ENCODE data around the gene NOA1. TPM values are rescaled to one million over a fixed set of nuclear protein-coding genes. Genes with fewer than 3 reads are reported as not detected.

Gene NOA1
- 10 to 100 TPM; 18.7 to 20.2 TPM for total RNA-seq
- polyA plus RNA-seq: 10 to 100 TPM in 1 of 2 donors, 1 to 10 TPM in 1; 5.8 to 11.1 TPM
- long read RNA-seq, donor 1, transcript NOA1-201 (7 exons, 3,415 nt): major isoform, 27 of 142 reads
- long read RNA-seq, donor 1, partial matches to known transcripts: 108 of 142 reads
- long read RNA-seq, donor 1, other reads (novel, unspliced or antisense): 7 of 142 reads
- long read RNA-seq, donor 2, transcript NOA1-201 (7 exons, 3,415 nt): major isoform, 8 of 8 reads
- long read RNA-seq, donor 2, partial matches to known transcripts: 0 of 8 reads
- long read RNA-seq, donor 2, other reads (novel, unspliced or antisense): 0 of 8 reads
- long read RNA-seq, donor 3, transcript NOA1-201 (7 exons, 3,415 nt): major isoform, 8 of 8 reads
- long read RNA-seq, donor 3, partial matches to known transcripts: 0 of 8 reads
- long read RNA-seq, donor 3, other reads (novel, unspliced or antisense): 0 of 8 reads
- long read RNA-seq, donor 4, transcript NOA1-201 (7 exons, 3,415 nt): major isoform, 5 of 11 reads
- long read RNA-seq, donor 4, partial matches to known transcripts: 6 of 11 reads
- long read RNA-seq, donor 4, other reads (novel, unspliced or antisense): 0 of 11 reads
- long read RNA-seq, donor 5, transcript NOA1-201 (7 exons, 3,415 nt): major isoform, 23 of 28 reads
- long read RNA-seq, donor 5, partial matches to known transcripts: 5 of 28 reads
- long read RNA-seq, donor 5, other reads (novel, unspliced or antisense): 0 of 28 reads

- ATAC-seq (ENCODE audit: insufficient read depth, low FRiP score) (peak; percentile 90), DNase-seq (peak; percentile 99 to 100 (median 99))
- peak within 1 kb of the TSS; percentile 91 to 92 for H3K27ac ChIP-seq (ENCODE audit: low read depth in 1 of 2, low read length in 1 of 2)
- peaks cover 0 to 6% (median 0%) of the 10 kb centered on the region in 4 donors for H3K9me3 ChIP-seq (ENCODE audit: control insufficient read depth in 4 of 4, insufficient read depth in 3 of 4, low read length in 3 of 4)
- peak within 1 kb of the TSS; percentile 87 for H3K4me3 ChIP-seq
- peak within 1 kb of the TSS; percentile 35 to 71 for H3K9ac ChIP-seq (ENCODE audit: insufficient read depth in 1 of 2, low read length in 2 of 2)
- no peak for TF ChIP-seq CTCF (IDR thresholded peaks at IDR 0.05; ENCODE audit: control extremely low read depth, extremely low read depth)
- no peaks in the 10 kb centered on the region for H3K27me3 ChIP-seq (ENCODE audit: control insufficient read depth in 3 of 3, insufficient read depth in 3 of 3, low read length in 2 of 3)
- peaks cover 9 to 20% (median 13%) of the 10 kb centered on the region in 4 donors for H3K36me3 ChIP-seq (ENCODE audit: control insufficient read depth in 4 of 4, insufficient read depth in 4 of 4, low read length in 4 of 4)
- H3K4me1 ChIP-seq (ENCODE audit: control insufficient read depth in 5 of 5, insufficient read depth in 5 of 5, low read length in 5 of 5): peaks cover 11 to 27% (median 18%) of the 10 kb centered on the region in 5 donors
- WGBS, 2 donors: 0 to 1% methylated on average over 51 of the region's 51 CpGs
Observed at GRCh38 chr4:56977321-56978012, at the start of gene NOA1. Gene NOA1, minus strand, starts transcription at chr4:56977606. Its CDS starts 21 bp downstream, at chr4:56977585.

DNA sequence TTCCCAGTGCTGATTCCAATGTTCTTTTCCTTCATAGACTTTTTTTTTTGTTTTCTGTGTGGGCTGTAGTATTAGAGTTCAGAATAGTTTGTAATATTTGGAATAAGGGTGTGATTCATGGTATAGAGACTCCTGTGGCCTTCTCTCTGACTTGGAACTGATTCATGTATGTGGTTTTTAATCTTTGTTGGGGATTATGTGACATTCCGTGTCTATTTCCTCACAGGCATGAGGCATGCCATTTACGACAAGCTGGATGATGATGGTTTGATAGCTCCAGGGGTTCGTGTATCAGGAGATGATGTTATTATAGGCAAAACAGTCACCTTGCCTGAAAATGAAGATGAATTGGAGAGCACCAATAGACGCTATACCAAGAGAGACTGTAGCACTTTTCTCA lies 45.7 kb upstream of the NOA1 start:
- TF ChIP-seq CTCF (IDR thresholded peaks at IDR 0.05; ENCODE audit: control extremely low read depth, extremely low read depth): no peak
- ATAC-seq (ENCODE audit: insufficient read depth, low FRiP score): no peak
- 91 to 93% methylated on average over 4 of the region's 4 CpGs for WGBS, 2 donors

GRCh38 chr4:57020467-57021101 lies 43.2 kb upstream of the NOA1 start:
- Histone ChIP-seq H3K36me3 (ENCODE audit: control insufficient read depth in 4 of 4, insufficient read depth in 4 of 4, low read length in 4 of 4) (peaks cover 17 to 67% (median 45%) of the 10 kb centered on the region in 4 donors), H3K4me1 (ENCODE audit: control insufficient read depth in 5 of 5, insufficient read depth in 5 of 5, low read length in 5 of 5) (peaks cover 0 to 20% (median 0%) of the 10 kb centered on the region in 5 donors), H3K27me3 (ENCODE audit: control insufficient read depth in 3 of 3, insufficient read depth in 3 of 3, low read length in 2 of 3) (no peaks in the 10 kb centered on the region), H3K9me3 (ENCODE audit: control insufficient read depth in 4 of 4, insufficient read depth in 3 of 4, low read length in 3 of 4) (no peaks in the 10 kb centered on the region), H3K27ac (ENCODE audit: low read depth in 1 of 2, low read length in 1 of 2) (no peak overlapping the region), H3K9ac (ENCODE audit: insufficient read depth in 1 of 2, low read length in 2 of 2) (no peak overlapping the region), H3K4me3 (no peak overlapping the region)
- TF ChIP-seq CTCF (IDR thresholded peaks at IDR 0.05; ENCODE audit: control extremely low read depth, extremely low read depth): no peak
- DNase-seq (no peak), ATAC-seq (ENCODE audit: insufficient read depth, low FRiP score) (no peak)
- 74 to 89% methylated on average over 5 of the region's 5 CpGs for WGBS, 2 donors

More for the DNA sequence above, 45.7 kb upstream of the NOA1 start:
- no peak overlapping the region for H3K27ac ChIP-seq (ENCODE audit: low read depth in 1 of 2, low read length in 1 of 2)
- no peak for DNase-seq
- H3K36me3 ChIP-seq (ENCODE audit: control insufficient read depth in 4 of 4, insufficient read depth in 4 of 4, low read length in 4 of 4): peaks cover 19 to 58% (median 38%) of the 10 kb centered on the region in 4 donors
- H3K9ac ChIP-seq (ENCODE audit: insufficient read depth in 1 of 2, low read length in 2 of 2): no peak overlapping the region
- no peaks in the 10 kb centered on the region for H3K9me3 ChIP-seq (ENCODE audit: control insufficient read depth in 4 of 4, insufficient read depth in 3 of 4, low read length in 3 of 4)
- H3K27me3 ChIP-seq (ENCODE audit: control insufficient read depth in 3 of 3, insufficient read depth in 3 of 3, low read length in 2 of 3): no peaks in the 10 kb centered on the region
- H3K4me3 ChIP-seq: no peak overlapping the region
- H3K4me1 ChIP-seq (ENCODE audit: control insufficient read depth in 5 of 5, insufficient read depth in 5 of 5, low read length in 5 of 5): peaks cover 0 to 20% (median 0%) of the 10 kb centered on the region in 5 donors

All from lung (tissue), 16 donors.